GM19455 (cell line): ENCODE data around the gene PITPNM3.
"Not testable (repeated sequence)": the region's sequence is repeated elsewhere in the genome, so short reads cannot be mapped to it uniquely, and the experiment has no call there.

Experiments
- ATAC-seq: cut with Tn5 transposase; IDR thresholded peaks from one replicate; pipeline ENCODE4 v1.9.1; 2021; ENCODE audit not compliant: unreplicated experiment

PITPNM3 gene

DNA sequence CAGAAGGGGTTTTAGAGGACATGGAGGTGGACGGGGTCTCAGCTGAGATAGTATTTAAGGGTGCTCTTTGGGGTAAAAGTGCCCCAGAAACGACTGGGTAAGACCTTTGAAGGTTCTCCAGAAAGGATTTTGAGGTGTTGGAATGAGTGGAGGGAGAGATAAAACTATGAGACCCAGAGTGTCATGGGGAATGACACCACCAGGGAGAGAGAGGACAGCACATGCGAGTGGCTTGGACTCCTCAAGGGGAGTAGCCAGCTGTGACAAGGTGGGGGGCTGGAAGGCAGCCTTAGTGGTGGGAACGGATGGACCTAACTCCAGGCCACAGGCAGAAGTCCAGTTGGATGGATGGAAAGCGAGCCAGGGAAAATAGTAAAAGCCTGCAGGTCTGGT is 19.2 kb upstream of the PITPNM3 start:
- ATAC-seq, result no peak

DNA sequence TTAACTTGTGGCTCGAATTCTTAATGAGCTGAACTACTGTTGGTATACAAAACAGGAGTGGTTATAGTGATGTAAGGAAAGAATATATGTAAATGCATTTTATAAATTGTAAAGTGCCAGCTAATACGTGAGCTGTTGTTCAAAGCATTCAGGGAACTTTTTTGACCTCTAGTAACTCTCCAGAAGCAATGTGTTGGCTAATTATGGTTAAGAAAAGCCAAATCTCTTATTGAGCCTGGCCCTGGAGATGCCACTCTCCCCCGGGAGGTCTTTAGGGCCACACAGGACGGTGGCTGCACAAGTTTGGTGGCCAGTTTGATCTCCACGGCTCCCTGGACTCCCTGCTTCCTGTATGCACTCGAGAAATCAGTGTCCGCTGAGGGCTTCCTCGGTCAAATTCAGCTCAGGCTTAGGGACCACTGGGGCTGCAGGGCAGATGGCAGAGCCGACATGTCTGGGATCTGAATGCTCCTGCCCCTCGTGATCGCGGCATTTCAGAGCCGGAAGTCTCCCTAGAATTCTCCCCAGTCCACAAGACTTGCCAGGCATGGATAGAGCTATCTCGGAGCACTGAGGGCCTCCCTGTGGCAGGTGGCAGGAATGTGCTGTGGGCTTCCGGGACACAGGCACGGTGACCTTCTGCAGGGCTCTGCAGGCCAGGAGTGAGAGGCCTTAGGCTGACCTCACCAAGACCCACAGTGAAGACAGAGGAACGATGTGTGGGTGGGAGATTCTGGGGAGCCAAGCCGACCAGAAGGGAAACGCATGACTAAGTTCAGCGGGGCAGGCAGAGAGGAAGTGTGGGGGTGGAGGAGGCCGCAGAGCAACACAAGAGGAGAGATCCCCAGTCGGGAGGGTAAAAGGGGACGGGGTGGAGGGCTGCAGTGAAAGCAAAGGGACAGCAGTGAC is 18.6 kb upstream of the PITPNM3 start:
- ATAC-seq, result no peak

DNA sequence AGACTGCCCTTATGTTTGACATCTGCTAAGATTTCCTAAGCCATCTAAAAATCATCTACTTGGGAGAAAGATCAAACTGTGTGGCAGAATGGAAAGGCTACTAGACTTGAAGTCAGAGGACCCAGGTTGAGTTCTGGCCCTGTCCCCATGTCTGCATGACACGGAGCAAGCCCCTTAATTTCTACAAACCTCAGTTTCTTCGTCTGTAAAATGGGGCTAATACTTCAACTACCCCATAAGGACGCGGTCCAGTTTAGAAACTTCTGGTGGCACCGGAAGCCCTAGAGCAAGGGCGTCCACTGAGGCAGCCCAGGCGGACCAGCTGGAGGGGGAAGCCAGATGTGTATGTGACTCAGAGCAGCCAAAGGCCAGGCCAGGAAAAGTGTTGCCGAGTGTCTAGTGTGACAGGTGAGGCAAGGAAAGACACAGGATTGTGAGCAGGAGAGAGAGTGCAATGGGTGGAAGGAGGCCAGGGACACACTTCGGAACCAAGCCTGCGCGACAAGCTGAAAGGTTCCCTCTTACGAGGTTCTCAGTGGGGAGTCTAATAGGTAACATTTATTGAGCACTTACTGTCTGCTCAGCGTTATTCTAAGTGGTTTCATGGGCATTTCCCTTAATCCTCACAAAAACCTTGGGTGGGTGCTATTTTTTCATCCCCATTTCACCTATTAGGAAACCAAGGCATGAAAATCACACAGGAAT is 17.8 kb upstream of the PITPNM3 start:
- ATAC-seq, result no peak

DNA sequence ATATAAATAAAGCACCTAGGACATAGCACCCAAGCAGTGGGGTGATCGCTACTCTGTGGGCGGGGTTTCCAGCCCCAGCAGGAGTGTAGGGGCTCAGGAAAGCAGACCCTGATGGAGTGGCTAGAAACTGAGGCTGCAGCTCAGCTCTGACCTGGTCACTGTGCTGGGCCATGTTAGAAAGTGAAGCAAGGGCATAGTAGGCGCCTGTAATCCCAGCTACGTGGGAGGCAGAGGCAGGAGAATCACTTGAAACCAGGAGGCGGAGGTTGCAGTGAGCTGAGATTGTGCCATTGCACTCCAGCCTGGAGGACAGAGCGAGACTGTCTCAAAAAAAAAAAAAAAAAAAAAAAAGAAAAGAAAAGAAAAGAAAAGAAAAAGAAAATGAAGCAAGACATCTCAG is 17.1 kb upstream of the PITPNM3 start:
- not testable (repeated sequence) for ATAC-seq

DNA sequence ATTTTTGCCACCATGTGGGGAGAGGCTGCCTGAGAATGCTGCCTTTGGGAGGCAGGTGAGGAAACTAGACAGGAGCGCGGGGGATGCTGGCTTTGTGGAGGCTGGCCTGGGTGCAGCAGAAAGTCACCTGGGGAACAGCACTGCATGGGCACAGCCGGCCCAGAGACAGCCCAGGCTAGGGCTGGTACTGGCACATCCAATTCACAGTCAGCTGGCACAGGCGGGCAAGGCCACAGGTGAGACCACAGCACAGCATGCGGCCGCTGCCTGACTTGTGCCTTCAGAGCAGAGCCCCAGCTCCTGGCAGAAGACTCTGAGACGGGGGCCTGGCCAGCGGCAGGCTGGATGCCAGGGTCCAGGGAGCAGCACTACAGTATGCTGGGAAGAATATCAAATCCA is 16.6 kb upstream of the PITPNM3 start:
- ATAC-seq, result no peak

DNA sequence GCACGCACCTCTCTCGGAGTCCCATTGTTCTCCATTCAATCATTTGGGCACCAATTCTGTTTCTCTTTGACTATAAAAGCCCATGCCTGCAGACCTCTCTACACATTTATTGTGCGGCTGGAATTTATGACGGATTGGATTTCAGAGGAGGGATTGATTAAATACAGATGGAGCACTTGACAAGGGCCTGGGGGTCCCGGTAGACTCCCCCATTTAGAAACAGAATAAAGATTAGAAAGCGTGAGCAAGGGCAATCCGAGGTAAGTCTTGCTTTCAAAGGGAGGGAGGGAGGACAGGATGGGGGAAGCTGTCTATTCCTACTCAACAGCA is 15.1 kb upstream of the PITPNM3 start:
- ATAC-seq, result no peak

DNA sequence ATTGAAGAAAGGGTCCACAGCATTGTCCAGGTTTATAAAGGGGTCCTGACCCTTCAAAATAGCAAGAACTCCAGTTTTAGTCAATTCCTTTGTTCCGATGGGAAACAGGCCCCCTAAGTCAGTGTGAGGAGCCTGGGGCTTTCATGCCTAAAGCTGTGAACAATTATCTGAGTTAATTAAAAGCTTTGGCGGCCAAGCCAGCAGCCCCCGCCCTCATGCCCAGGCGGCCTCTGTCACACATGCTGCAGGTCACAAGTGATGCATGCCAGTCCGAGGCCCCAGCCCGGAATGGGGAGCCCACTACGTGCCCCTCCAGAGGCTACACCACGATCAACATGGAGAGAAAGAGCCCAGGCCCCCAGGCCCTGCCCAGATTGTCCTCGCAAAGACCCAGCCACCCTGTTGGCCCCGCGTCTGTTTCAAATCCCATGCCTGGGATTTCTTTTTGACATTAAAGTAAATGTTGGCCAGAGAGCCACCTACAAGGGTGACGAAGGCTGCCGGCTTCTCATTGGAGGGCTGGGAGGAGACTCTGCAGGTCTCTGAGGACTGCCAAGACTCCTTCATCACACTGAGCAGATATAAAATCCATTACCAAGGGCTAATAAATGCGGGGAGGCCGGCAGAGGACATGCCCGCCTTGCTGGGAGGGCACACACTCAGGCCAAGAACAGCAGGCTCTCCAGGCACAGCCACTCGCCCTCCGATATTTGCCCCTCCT is 14.5 kb upstream of the PITPNM3 start:
- ATAC-seq, result no peak

DNA sequence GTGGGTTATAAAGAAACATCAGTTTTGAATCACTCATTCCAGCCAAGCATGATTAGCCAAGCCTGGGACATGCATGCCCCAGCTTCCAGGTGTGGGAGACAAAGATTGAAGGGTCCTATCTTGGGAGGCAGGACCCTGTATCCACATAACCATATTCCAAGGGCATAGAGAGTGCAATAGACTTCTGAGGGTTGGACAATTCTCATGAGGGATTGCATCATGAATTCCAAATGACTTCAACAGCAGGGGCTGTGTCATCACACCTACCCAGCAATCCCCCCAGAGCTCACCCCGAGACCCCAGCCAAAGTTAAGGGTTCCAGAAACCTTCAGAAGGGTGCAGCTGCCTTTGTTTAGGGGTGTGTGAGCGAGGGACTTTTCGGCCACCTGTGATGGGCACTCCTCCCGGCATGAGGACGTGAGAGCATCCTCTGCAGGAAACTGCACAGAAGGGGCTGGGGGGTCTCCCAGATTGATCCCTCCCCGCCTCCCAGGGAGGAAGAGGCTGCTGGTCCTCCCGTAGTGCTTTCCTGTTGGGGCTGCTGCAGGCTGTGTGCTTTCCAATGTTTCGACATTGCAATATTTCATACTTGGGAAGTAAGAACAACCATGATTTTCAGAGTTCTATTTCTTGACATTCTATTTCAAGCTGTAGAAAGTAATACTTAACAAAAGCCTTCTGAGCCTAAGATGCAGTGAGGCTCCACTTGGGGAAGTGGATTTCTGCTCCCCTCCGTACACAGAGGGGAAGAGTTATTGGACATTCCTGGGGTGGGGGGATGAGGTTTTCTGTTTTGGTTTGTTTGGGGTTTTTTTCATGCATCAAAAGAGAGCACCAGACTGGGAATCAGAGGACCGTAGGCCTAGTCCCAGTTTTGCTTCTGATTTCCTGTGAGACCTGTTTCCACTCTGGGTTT is 13.3 kb upstream of the PITPNM3 start:
- ATAC-seq, result no peak

DNA sequence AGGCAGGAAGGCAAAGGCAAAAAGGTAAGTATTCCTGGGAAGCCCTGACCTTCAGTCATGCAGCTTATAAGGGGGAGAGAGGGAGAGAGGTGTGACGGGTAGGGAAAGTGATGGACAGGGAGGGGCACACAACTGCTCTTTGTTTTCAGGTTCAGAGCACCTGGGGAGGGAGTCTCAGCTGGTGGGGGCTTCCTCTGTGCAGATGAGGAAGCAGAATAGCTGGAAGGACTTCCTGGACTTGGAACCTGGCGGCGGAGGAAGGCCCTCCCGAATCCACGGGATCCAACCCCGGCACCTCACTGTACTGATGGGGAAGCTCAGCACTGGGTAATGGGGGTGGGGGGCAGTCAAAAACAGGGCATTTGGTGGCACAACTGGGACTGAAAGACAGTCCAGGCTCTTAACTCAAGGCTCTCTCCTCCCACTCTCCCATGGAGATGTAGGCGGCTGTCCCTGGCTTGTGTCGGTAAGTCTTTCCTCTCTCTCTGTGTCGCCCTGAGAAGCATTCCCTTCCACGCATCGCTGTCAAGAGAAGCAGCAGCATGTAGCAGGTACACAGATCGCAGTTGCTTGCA is 11.9 kb upstream of the PITPNM3 start:
- ATAC-seq, result no peak

DNA sequence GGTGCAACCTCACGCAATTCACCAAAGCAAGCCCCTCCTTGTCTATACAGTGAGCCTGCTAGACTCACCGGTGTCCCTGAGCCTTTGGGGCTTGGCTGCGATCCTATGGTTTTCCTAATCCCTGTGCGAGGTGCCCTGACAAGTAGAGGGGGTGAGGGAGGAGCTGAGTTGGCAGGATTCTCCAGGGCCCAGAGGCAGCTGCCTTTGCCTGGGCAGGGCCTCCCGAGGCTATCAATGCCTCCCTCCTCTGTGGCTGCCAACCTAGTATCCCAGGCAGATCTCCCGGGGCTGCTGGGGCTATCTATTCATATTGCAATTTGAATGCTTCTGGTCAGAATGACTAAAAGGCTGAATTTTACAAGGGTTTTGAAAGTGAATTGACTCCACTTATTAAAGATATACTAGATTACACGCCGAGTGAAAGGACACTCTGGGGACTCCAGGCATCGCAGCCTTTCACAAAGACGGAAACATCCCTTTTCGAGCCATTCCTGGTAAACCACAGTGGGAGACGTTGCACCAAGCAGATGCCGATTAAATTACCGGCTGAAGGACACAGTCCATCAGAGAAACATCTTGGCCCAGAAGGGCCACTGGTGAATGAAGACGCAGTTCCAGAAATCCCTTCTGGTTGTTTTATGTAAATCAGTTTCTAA is 11.3 kb upstream of the PITPNM3 start:
- ATAC-seq, result no peak

DNA sequence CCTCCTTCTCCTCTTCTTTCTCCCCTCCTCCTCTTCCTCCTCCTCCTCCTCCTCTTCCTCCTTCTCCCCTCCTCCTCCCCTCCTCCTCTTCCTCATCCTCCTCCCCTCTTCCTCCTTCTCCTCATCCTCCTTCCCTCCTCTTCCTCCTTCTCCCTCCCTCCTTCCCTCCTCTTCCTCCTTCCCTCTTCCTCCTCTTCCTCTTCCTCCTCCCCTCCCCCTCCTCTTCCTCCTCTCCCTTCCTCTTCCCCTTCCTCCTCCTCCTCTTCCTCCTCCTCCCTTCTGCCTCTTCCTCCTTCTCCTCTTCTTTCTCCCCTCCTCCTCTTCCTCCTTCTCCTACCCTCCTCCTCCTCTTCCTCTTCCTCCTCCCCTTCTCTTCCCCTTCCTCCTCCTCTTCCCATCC is 5.1 kb upstream of the PITPNM3 start:
- no peak for ATAC-seq

DNA sequence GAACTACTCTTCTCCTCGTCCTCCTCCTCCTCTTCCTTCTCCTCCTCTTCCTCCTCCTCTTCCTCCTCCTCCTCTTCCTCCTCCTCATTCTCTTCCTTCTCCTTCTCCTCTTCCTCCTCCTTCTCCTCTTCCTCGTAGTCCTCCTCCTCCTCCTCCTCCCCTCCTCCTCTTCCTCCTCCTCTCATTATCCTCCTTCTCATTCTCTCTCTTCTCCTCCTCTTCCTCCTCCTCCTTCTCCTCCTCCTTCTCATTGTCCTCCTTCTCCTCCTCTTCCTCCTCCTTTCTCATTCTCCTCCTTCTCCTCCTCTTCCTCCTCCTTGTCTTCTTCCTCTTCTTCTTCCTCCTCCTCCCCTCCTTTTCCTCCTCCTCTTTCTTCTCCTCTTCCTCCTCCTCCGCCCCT is 4.1 kb upstream of the PITPNM3 start:
- no peak for ATAC-seq

DNA sequence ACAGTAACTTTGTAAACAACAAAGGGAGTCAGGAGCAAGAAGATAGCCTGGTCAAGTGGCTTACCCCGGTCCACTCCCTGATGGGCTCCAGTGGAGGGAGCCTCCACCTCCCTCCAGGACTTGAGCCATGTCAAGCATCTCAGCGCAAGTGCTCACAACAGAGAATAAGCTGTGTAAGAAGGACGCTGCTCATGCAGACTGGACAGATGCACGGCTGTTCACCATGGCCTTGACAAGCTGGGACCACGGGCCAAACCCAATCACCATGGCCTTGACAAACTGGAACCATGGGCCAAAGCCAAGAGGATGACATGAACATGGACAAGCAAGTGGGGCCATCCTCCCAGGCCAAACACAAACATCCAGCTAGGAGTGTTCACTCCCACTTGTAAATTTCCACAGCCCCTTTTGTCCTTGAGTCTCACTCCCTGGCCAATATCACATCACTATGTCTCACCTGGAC is 3.4 kb upstream of the PITPNM3 start:
- ATAC-seq, result no peak

DNA sequence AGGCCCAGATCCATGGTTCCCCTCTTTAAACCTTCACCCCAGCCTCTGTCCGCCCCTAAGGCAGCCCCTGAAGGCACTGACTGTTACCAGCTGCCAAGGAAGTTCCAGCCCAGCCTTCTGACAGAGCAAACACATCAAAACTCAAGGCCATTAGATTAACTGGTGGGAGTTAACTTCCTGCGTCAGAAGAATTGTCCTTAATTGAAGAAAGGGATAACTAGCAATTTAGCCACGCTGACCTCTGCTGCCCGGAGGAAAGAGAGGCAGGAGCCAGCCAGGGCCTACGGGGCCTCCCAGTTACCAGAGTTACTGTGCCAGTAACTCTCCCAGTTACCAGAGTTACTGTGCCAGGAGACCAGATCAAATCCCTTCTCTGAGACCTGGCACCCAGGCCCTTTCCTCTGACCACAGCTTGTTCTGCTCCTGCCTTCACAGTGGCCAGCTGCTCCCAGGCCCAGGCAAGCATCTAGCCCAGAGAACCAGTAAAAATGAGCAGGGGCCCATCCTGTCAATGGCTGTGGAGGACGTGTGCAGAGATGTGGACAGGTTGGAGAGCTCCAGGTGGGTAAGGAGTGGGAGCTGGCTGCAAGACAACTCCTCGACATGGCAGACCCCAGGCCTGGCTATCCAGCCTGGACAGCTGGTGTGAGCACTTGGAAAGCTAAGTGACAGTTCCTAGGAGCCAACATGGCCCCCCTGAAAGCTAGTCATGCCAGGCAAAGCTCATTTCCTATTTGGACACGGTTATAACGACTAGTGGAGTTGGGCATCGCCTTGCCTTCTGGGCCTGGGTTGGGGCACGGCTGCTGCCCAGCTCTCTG is 2.8 kb upstream of the PITPNM3 start:
- ATAC-seq, result no peak

DNA sequence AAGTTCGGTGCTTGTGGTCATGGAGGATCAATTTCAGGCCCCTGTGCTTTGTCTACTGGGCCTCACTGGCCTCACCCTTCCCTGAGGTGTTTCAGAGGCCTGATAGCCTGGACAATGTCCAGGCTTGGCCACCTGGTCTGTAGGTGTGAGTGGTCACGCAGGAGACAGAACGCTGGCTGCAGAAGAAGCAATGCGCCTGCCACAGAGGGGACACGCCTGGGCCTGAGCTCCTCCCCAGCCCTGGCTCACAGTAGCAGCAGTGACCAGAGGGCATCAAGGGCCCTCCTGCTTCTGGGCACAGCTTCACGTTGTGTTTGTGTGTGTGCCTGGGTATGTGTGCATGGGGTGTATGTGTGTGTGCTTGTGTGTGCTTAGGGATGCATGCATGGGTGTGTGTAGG is 1.9 kb upstream of the PITPNM3 start:
- ATAC-seq, result no peak

DNA sequence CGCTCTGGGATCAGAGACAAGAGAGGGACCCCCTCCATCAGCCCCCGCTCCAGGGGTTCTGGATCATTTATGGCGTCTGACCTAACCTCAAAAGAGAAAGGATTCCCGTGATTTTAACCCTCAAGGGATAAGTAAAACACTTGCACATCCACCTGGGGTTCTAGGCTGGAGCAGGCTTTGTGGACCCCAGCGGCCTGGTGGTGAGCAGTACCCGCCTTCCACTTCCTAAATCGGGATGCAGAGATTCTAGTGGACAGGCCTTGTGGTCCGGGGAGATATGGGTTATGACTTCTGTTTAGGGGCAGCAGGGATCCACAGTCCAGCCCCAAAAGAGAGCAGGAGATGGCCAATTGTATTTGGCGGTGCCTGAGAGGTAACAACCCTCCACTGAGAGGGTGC is 684 bp upstream of the PITPNM3 start:
- no peak for ATAC-seq

DNA sequence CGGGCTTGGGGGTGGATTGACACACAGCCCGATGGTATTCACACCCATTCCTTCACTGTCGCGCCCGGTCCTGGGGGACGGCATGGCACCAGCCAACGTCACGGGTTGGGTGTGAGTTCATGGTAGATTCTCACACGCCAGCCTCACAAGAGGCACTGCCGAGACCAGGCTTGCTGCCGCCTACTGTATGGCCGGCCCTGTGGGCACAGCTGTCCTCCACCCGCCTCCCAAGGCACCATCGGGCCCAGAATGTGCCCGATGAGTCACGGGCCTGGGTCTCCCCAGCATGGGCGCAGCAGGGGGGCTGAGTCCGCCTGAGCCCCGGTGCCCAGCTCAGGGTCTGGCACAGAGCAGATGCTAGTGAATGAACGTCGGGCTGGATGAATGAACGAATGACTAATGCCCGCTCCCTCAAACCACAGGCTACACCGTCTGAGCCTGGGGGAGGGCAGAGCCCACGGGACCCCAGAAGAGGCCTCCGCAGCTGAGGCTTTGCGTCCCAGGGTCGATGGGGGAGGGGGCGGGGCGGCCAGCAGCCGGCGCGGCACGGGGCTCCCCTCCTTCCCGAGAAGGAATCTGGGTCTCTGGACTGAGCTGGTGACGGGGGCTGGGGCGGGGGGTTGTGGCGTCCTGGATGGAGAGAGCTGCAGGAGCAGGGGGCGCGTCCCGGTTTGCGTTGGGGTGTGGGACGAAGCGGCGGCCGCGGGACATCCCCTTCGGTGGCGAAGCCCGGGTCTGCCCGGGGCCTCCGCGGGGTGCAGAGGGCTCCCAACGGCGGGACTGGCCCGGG is 829 bp downstream of the PITPNM3 start:
- no peak for ATAC-seq

DNA sequence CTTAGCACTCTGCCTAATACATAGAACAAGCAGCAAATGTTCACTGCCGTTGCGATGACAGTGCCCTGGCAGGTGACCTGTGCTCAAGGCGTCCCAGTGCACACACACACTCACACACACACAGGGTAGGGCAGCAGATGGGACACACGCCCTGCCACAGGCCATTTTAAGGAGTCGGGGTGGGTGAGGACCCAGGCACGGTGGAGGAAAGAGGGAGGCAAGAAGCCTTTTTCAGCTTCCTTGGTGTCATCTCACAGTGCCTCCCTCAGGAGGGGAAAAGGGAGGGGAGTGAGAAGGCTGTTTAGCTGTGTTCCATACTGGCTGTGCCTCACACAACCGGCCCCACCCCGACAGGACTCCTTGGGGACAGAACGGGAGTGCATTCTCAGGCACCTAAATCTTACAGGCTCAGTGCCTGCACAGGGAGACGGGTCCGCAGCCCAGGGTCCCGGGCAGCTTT is 1.5 kb downstream of the PITPNM3 start:
- ATAC-seq, result no peak
